PC-3 (cell line): ENCODE results near the gene GBP1. TPM values are rescaled to one million over a fixed set of nuclear protein-coding genes. Genes with fewer than 3 reads are reported as not detected.

Source experiments
- ATAC-seq: fragments of 200-7000 bp; cut with Tn5 transposase; 2 replicates; pipeline ENCODE4 v1.9.1; 2020; ENCODE audit warnings: mild to moderate bottlenecking, moderate library complexity
- Bru-seq: library from RNA; stranded (reverse); fragments of 400-500 nt; gene quantifications from one replicate; lab custom pipeline; 2021; lab: Mats Ljungman, UMichigan
- BruChase-seq, 2 experiments: library from RNA; stranded (reverse); fragments of 400-500 nt; gene quantifications; one replicate each; lab custom pipeline; 2021; lab: Mats Ljungman, UMichigan
- BruUV-seq: library from RNA; stranded (reverse); fragments of 400-500 nt; replicated peaks from 2 replicates; lab custom pipeline; 2021; lab: Mats Ljungman, UMichigan
- CTCF ChIA-PET: fragments of 300-600 bp; sonication (Branson Sonifier 250); formaldehyde crosslinking; loops from one replicate; lab custom pipeline; 2022; ENCODE audit warnings: antibody characterized with exemption; lab: Charles Lee
- POLR2A ChIA-PET: fragments of 300-600 bp; sonication (Branson Sonifier 250); formaldehyde crosslinking; loops from one replicate; lab custom pipeline; 2022; ENCODE audit warnings: antibody characterized with exemption; ENCODE audit not compliant: unreplicated experiment; lab: Charles Lee
- DNase-seq: peaks from one replicate; pipeline ENCODE4 v3.0.0-alpha.2; 2015
- H2AFZ ChIP-seq: fragments of 300-600 bp; sonication (generic); 2 replicates; pipeline ENCODE4 v1.6.0; 2016; ENCODE audit warnings: antibody characterized with exemption, low read length
- H3F3A ChIP-seq: fragments of 300-600 bp; sonication (generic); one replicate; pipeline ENCODE4 v1.6.0; 2017; ENCODE audit warnings: antibody characterized with exemption, low read length, control low read depth, mild to moderate bottlenecking; ENCODE audit not compliant: unreplicated experiment
- H3K27ac ChIP-seq: fragments of 300-600 bp; sonication (generic); 2 replicates; pipeline ENCODE4 v1.5.1; 2016; ENCODE audit warnings: mild to moderate bottlenecking, low read length
- H3K27me3 ChIP-seq: fragments of 300-600 bp; sonication (generic); 2 replicates; pipeline ENCODE4 v1.6.1; 2016; ENCODE audit warnings: low read length, mixed read lengths
- H3K36me3 ChIP-seq: fragments of 300-600 bp; sonication (generic); 2 replicates; pipeline ENCODE4 v1.6.1; 2016; ENCODE audit warnings: low read depth, mixed run types, low read length, mixed read lengths
- H3K4me1 ChIP-seq: fragments of 300-600 bp; sonication (generic); 2 replicates; pipeline ENCODE4 v1.5.1; 2016; ENCODE audit warnings: low read length; ENCODE audit not compliant: insufficient read depth
- H3K4me2 ChIP-seq: fragments of 300-600 bp; sonication (generic); 2 replicates; pipeline ENCODE4 v1.6.0; 2016; ENCODE audit warnings: low read length
- H3K4me3 ChIP-seq: fragments of 300-600 bp; sonication (generic); 2 replicates; pipeline ENCODE4 v1.5.1; 2016; ENCODE audit warnings: mild to moderate bottlenecking, low read length, mixed read lengths
- H3K79me2 ChIP-seq: fragments of 300-600 bp; sonication (generic); 2 replicates; pipeline ENCODE4 v1.6.1; 2017; ENCODE audit warnings: low read length, mixed read lengths
- H3K9ac ChIP-seq: fragments of 300-600 bp; sonication (generic); 2 replicates; pipeline ENCODE4 v1.6.0; 2016; ENCODE audit warnings: mild to moderate bottlenecking, low read length
- H3K9me2 ChIP-seq: fragments of 300-600 bp; sonication (generic); replicated peaks from 2 replicates; pipeline ENCODE4 v1.6.1; 2016; ENCODE audit warnings: mixed run types, low read length, mixed read lengths
- H3K9me3 ChIP-seq: fragments of 300-600 bp; sonication (generic); 2 replicates; pipeline ENCODE4 v1.6.1; 2016; ENCODE audit warnings: low read length, mixed read lengths
- H4K20me1 ChIP-seq: fragments of 300-600 bp; sonication (generic); 2 replicates; pipeline ENCODE4 v1.6.1; 2016; ENCODE audit warnings: low read length, mixed read lengths
- CTCF ChIP-seq: fragments of 300-600 bp; sonication (generic); conservative IDR thresholded peaks from 2 replicates; pipeline ENCODE4 v1.5.1; 2017; ENCODE audit warnings: antibody characterized with exemption, low read depth, mild to moderate bottlenecking, low read length
- EZH2 ChIP-seq: fragments of 300-600 bp; sonication (generic); IDR thresholded peaks from one replicate; pipeline ENCODE4 v1.6.1; 2017; ENCODE audit warnings: antibody characterized with exemption, mild to moderate bottlenecking, low read length; ENCODE audit not compliant: unreplicated experiment
- EZH2phosphoT487 ChIP-seq: fragments of 300-600 bp; sonication (generic); IDR thresholded peaks from 2 replicates; pipeline ENCODE4 v1.6.1; 2018; ENCODE audit warnings: mild to moderate bottlenecking, antibody characterized with exemption, low read length, borderline replicate concordance
- intact Hi-C: fragments of 100-400 bp; cut with micrococcal nuclease; formaldehyde crosslinking; loops from 2 replicates; pipeline ENCODE4 v1.9.0; 2023
- long read RNA-seq: library from polyadenylated mRNA; unstranded; transcript quantifications from one replicate; pipeline ENCODE4 v2.0.0, GENCODE V29; 2021; ENCODE audit not compliant: unreplicated experiment
- total RNA-seq: library from RNA; depleted of rRNA; stranded (reverse); fragments of >200 nt; gene quantifications from 2 replicates; pipeline ENCODE4 v1.2.3, GENCODE V29; 2014; rRNA removed

Gene GBP1
- total RNA-seq (1.0 and 1.2 TPM in 2 replicates), Bru-seq, nascent RNA (percentile 35 among the genes with signal in this experiment), BruChase-seq, experiment 1, labeled RNA remaining after a 6-hour chase (percentile 44 among the genes with signal in this experiment), BruChase-seq, experiment 2, labeled RNA remaining after a 2-hour chase (percentile 45 among the genes with signal in this experiment)
- long read RNA-seq, transcript GBP1-201 (11 exons, 3,035 nt) = major isoform, 8 of 11 reads
- long read RNA-seq, partial matches to known transcripts = 2 of 11 reads
- long read RNA-seq, other reads (novel, unspliced or antisense) = 1 of 11 reads

- BruUV-seq = no TSS peak
- DNase-seq (peak; percentile 29), ATAC-seq (no peak)
- Histone ChIP-seq H3K79me2 (no peaks in the 10 kb centered on the region), H3K4me3 (peak within 1 kb of the TSS; percentile 53), H3K9me2 (no peaks in the 10 kb centered on the region), H3K4me2 (peak within 1 kb of the TSS; percentile 70), H3K27ac (no peak within 1 kb of the TSS), H3F3A (no peaks in the 10 kb centered on the region), H4K20me1 (no peaks in the 10 kb centered on the region), H2AFZ (peak within 1 kb of the TSS; percentile 68; the same call in 1 of the 2 replicates), H3K4me1 (peaks cover 6% of the 10 kb centered on the region; the same call in 1 of the 2 replicates), H3K36me3 (no peaks in the 10 kb centered on the region), H3K27me3 (no peaks in the 10 kb centered on the region), H3K9me3 (no peaks in the 10 kb centered on the region), H3K9ac (no peak within 1 kb of the TSS)
- TF ChIP-seq CTCF = no peak
- ChIA-PET CTCF (no interaction called here), POLR2A (interaction anchor here (0.7 kb wide), 1 partner anchor 102 kb away, joined by 3 read pairs; no protein-coding TSS in a partner anchor)
- intact Hi-C loops = no loop called here
These were observed at the start of gene GBP1 for GRCh38 chr1:89065079-89065868. Gene GBP1 (minus strand): TSS chr1:89065208. CDS start chr1:89063234, 1,974 bp downstream.

- Histone ChIP-seq H3K9ac (no peak overlapping the region), H3K9me2 (no peaks in the 10 kb centered on the region), H3K4me2 (no peak overlapping the region), H3K4me1 (peaks cover 5% of the 10 kb centered on the region; the same call in 1 of the 2 replicates), H3K9me3 (no peaks in the 10 kb centered on the region), H4K20me1 (no peaks in the 10 kb centered on the region), H3K36me3 (no peaks in the 10 kb centered on the region), H3K79me2 (no peaks in the 10 kb centered on the region), H2AFZ (no peak overlapping the region), H3K27me3 (no peaks in the 10 kb centered on the region), H3K27ac (no peak overlapping the region), H3K4me3 (no peak overlapping the region), H3F3A (no peaks in the 10 kb centered on the region)
- no peak for ATAC-seq
- no peak for DNase-seq
- TF ChIP-seq EZH2phosphoT487 (no peak), EZH2 (no peak), CTCF (no peak)
- no TSS peak for BruUV-seq
- intact Hi-C loops = no loop called here
- POLR2A ChIA-PET = no interaction called here
- CTCF ChIA-PET = no interaction called here
These were observed 49.7 kb upstream of the GBP1 start for GRCh38 chr1:89114662-89115061.
